ENCODE results near the gene RPS27.
"Not testable (repeated sequence)": the region's sequence is repeated elsewhere in the genome, so short reads cannot be mapped to it uniquely, and the experiment has no call there.

RPS27 gene

GRCh38 chr1:153985941-153986761 lies 4.4 kb upstream of the RPS27 start, which contains the start of gene RAB13:
TSS of gene RAB13 (minus strand) at chr1:153986339. CDS start at chr1:153986236, 103 bp downstream.
- no peaks in the 10 kb centered on the region for H3K27me3 ChIP-seq (ENCODE audit: control insufficient read depth, insufficient read depth, low read length)
- peak within 1 kb of the TSS; percentile 49 for H3K4me3 ChIP-seq (ENCODE audit: low read length)
- peaks cover 1% of the 10 kb centered on the region; the same call in 1 of the 2 replicates for H3K4me1 ChIP-seq (ENCODE audit: control insufficient read depth, insufficient read depth, low read length)
- no peak within 1 kb of the TSS for H3K27ac ChIP-seq (ENCODE audit: low read length)
- no CpG with 5 or more reads among the region's 32 CpGs for WGBS (ENCODE audit: insufficient coverage, insufficient read length)
- H3K36me3 ChIP-seq (ENCODE audit: control insufficient read depth, insufficient read depth, low read length), result peaks cover 14% of the 10 kb centered on the region; the same call in 1 of the 2 replicates
- no peaks in the 10 kb centered on the region for H3K9me3 ChIP-seq (ENCODE audit: control insufficient read depth, insufficient read depth, low read length)
- peak; percentile 35 for DNase-seq (ENCODE audit: low read depth, low spot score)

- Histone ChIP-seq H3K4me1 (ENCODE audit: control insufficient read depth, insufficient read depth, low read length) (peaks cover 1% of the 10 kb centered on the region; the same call in 1 of the 2 replicates), H3K4me3 (ENCODE audit: low read length) (no peak overlapping the region), H3K36me3 (ENCODE audit: control insufficient read depth, insufficient read depth, low read length) (peaks cover 9% of the 10 kb centered on the region; the same call in 1 of the 2 replicates), H3K9me3 (ENCODE audit: control insufficient read depth, insufficient read depth, low read length) (no peaks in the 10 kb centered on the region), H3K27me3 (ENCODE audit: control insufficient read depth, insufficient read depth, low read length) (no peaks in the 10 kb centered on the region), H3K27ac (ENCODE audit: low read length) (no peak overlapping the region)
- WGBS (ENCODE audit: insufficient coverage, insufficient read length), result no CpG with 5 or more reads among the region's 8 CpGs
- no peak for DNase-seq (ENCODE audit: low read depth, low spot score)
Measured at GRCh38 chr1:153987621-153988020, 2.9 kb upstream of the RPS27 start.

DNA sequence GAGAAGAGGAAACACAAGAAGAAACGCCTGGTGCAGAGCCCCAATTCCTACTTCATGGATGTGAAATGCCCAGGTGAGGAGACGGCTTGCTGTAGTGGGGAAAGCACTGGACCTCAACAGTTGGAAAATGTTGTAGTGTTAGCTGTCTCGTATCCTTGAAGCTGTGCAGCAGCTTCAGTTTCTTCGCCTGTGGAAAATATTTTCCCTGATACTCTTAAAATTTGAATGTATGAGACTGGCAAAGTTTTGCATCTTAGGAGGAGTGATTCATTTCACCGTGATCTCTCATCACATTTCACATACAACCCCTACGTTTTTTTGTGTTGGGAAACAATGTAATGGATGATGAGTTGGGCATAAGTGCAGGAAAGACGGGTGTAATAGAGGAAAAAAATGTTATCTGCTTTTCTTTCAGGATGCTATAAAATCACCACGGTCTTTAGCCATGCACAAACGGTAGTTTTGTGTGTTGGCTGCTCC lies 629 bp downstream of the RPS27 start:
- Histone ChIP-seq H3K9me3 (ENCODE audit: control insufficient read depth, insufficient read depth, low read length) (no peaks in the 10 kb centered on the region), H3K27ac (ENCODE audit: low read length) (no peak overlapping the region), H3K4me1 (ENCODE audit: control insufficient read depth, insufficient read depth, low read length) (no peaks in the 10 kb centered on the region), H3K27me3 (ENCODE audit: control insufficient read depth, insufficient read depth, low read length) (no peaks in the 10 kb centered on the region), H3K4me3 (ENCODE audit: low read length) (peak overlapping the region; percentile 84), H3K36me3 (ENCODE audit: control insufficient read depth, insufficient read depth, low read length) (peaks cover 17% of the 10 kb centered on the region; the same call in 1 of the 2 replicates)
- no peak for DNase-seq (ENCODE audit: low read depth, low spot score)
- WGBS (ENCODE audit: insufficient coverage, insufficient read length), result no CpG with 5 or more reads among the region's 9 CpGs

DNA sequence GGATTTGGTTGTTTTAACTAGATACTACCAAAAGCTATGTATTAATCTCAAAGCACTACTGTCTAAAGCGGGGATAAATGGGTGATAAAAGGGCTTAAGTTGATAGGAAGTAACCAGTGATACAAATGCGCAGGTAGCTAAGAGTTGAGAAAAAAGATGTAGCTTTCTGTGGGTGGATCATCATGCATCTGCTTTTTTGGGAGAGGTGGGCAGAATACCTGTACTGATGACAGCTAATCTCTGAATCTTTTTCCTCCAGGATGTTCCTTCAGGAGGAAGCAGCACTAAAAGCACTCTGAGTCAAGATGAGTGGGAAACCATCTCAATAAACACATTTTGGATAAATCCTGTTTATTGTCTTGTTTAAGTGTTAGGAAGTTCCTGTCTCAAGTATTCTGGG lies 1.2 kb downstream of the RPS27 start:
- Histone ChIP-seq H3K27ac (ENCODE audit: low read length) (no peak overlapping the region), H3K4me3 (ENCODE audit: low read length) (no peak overlapping the region), H3K27me3 (ENCODE audit: control insufficient read depth, insufficient read depth, low read length) (no peaks in the 10 kb centered on the region), H3K9me3 (ENCODE audit: control insufficient read depth, insufficient read depth, low read length) (no peaks in the 10 kb centered on the region), H3K36me3 (ENCODE audit: control insufficient read depth, insufficient read depth, low read length) (peaks cover 17% of the 10 kb centered on the region; the same call in 1 of the 2 replicates), H3K4me1 (ENCODE audit: control insufficient read depth, insufficient read depth, low read length) (no peaks in the 10 kb centered on the region)
- no CpG with 5 or more reads among the region's 2 CpGs for WGBS (ENCODE audit: insufficient coverage, insufficient read length)
- no peak for DNase-seq (ENCODE audit: low read depth, low spot score)

GRCh38 chr1:153995202-153995601 lies 4.6 kb downstream of the RPS27 start:
- no peak overlapping the region for H3K27ac ChIP-seq (ENCODE audit: low read length)
- no peaks in the 10 kb centered on the region for H3K4me1 ChIP-seq (ENCODE audit: control insufficient read depth, insufficient read depth, low read length)
- no CpG with 5 or more reads among the region's 3 CpGs for WGBS (ENCODE audit: insufficient coverage, insufficient read length)
- H3K27me3 ChIP-seq (ENCODE audit: control insufficient read depth, insufficient read depth, low read length), result no peaks in the 10 kb centered on the region
- H3K36me3 ChIP-seq (ENCODE audit: control insufficient read depth, insufficient read depth, low read length), result peaks cover 17% of the 10 kb centered on the region; the same call in 1 of the 2 replicates
- no peaks in the 10 kb centered on the region for H3K9me3 ChIP-seq (ENCODE audit: control insufficient read depth, insufficient read depth, low read length)
- no peak overlapping the region for H3K4me3 ChIP-seq (ENCODE audit: low read length)
- no peak for DNase-seq (ENCODE audit: low read depth, low spot score)

- no peak for DNase-seq (ENCODE audit: low read depth, low spot score)
- Histone ChIP-seq H3K36me3 (ENCODE audit: control insufficient read depth, insufficient read depth, low read length) (peaks cover 17% of the 10 kb centered on the region; the same call in 1 of the 2 replicates), H3K9me3 (ENCODE audit: control insufficient read depth, insufficient read depth, low read length) (no peaks in the 10 kb centered on the region), H3K27me3 (ENCODE audit: control insufficient read depth, insufficient read depth, low read length) (no peaks in the 10 kb centered on the region), H3K27ac (ENCODE audit: low read length) (no peak overlapping the region), H3K4me1 (ENCODE audit: control insufficient read depth, insufficient read depth, low read length) (no peaks in the 10 kb centered on the region), H3K4me3 (ENCODE audit: low read length) (no peak overlapping the region)
- no CpG with 5 or more reads among the region's 11 CpGs for WGBS (ENCODE audit: insufficient coverage, insufficient read length)
Measured at GRCh38 chr1:153995640-153996039, 5.1 kb downstream of the RPS27 start.

DNA sequence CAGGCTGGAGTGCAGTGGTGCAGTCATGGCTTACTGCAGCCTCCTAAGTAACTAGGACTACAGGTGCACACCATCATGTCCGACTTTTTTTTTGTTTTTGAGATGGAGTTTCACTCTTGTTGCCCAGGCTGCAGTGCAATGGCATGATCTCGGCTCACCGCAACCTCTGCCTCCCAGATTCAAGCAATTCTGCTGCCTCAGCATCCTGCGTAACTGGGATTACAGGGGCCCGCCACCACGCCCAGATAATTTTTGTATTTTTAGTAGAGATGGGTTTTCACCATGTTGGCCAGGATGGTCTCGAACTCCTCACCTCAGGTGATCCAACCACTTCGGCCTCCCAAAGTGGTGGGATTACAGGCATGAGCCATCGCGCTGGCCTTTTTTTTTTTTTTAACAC lies 6.3 kb downstream of the RPS27 start:
- H3K4me1 ChIP-seq (ENCODE audit: control insufficient read depth, insufficient read depth, low read length); H3K4me3 ChIP-seq (ENCODE audit: low read length); H3K9me3 ChIP-seq (ENCODE audit: control insufficient read depth, insufficient read depth, low read length); DNase-seq (ENCODE audit: low read depth, low spot score); H3K27ac ChIP-seq (ENCODE audit: low read length); H3K27me3 ChIP-seq (ENCODE audit: control insufficient read depth, insufficient read depth, low read length): not testable (repeated sequence)
- WGBS (ENCODE audit: insufficient coverage, insufficient read length), result no CpG with 5 or more reads among the region's 10 CpGs
- H3K36me3 ChIP-seq (ENCODE audit: control insufficient read depth, insufficient read depth, low read length), result peaks cover 17% of the 10 kb centered on the region; the same call in 1 of the 2 replicates

- no peak overlapping the region for H3K4me3 ChIP-seq (ENCODE audit: low read length)
- H3K4me1 ChIP-seq (ENCODE audit: control insufficient read depth, insufficient read depth, low read length), result no peaks in the 10 kb centered on the region
- no peak for DNase-seq (ENCODE audit: low read depth, low spot score)
- no peaks in the 10 kb centered on the region for H3K9me3 ChIP-seq (ENCODE audit: control insufficient read depth, insufficient read depth, low read length)
- no peak overlapping the region for H3K27ac ChIP-seq (ENCODE audit: low read length)
- no CpG with 5 or more reads among the region's 4 CpGs for WGBS (ENCODE audit: insufficient coverage, insufficient read length)
- no peaks in the 10 kb centered on the region; the same call in 1 of the 2 replicates for H3K36me3 ChIP-seq (ENCODE audit: control insufficient read depth, insufficient read depth, low read length)
- no peaks in the 10 kb centered on the region for H3K27me3 ChIP-seq (ENCODE audit: control insufficient read depth, insufficient read depth, low read length)
Measured at GRCh38 chr1:154000420-154000819, 9.9 kb downstream of the RPS27 start.

DNA sequence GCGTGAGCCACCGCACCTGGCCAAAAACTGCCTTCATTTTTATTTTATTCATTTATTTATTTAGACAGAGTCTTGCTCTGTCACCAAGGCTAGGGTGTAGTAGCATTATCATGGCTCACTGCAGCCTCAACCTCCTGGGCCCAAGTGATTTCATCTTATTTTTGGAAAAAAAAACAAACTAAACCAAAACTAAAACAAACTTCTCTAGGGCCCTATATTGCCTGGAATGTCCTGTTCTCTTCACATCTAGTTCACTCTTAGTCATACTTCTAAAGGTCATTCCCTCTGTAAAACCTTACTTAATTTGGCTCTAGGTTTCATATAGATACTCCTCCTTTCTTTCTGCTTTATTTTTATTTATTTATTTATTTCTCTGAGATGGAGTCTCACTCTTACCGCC lies 15.6 kb downstream of the RPS27 start:
- no peaks in the 10 kb centered on the region for H3K27me3 ChIP-seq (ENCODE audit: control insufficient read depth, insufficient read depth, low read length)
- no CpG with 5 or more reads among the region's 3 CpGs for WGBS (ENCODE audit: insufficient coverage, insufficient read length)
- H3K4me3 ChIP-seq (ENCODE audit: low read length), result no peak overlapping the region
- H3K27ac ChIP-seq (ENCODE audit: low read length), result no peak overlapping the region
- H3K36me3 ChIP-seq (ENCODE audit: control insufficient read depth, insufficient read depth, low read length), result no peaks in the 10 kb centered on the region
- DNase-seq (ENCODE audit: low read depth, low spot score), result no peak
- H3K9me3 ChIP-seq (ENCODE audit: control insufficient read depth, insufficient read depth, low read length), result no peaks in the 10 kb centered on the region
- H3K4me1 ChIP-seq (ENCODE audit: control insufficient read depth, insufficient read depth, low read length), result no peaks in the 10 kb centered on the region

GRCh38 chr1:154012129-154012528 lies 21.6 kb downstream of the RPS27 start:
- H3K4me3 ChIP-seq (ENCODE audit: low read length), result no peak overlapping the region
- H3K4me1 ChIP-seq (ENCODE audit: control insufficient read depth, insufficient read depth, low read length), result no peaks in the 10 kb centered on the region
- H3K9me3 ChIP-seq (ENCODE audit: control insufficient read depth, insufficient read depth, low read length), result no peaks in the 10 kb centered on the region
- no peaks in the 10 kb centered on the region for H3K36me3 ChIP-seq (ENCODE audit: control insufficient read depth, insufficient read depth, low read length)
- no CpG with 5 or more reads among the region's 1 CpG for WGBS (ENCODE audit: insufficient coverage, insufficient read length)
- H3K27ac ChIP-seq (ENCODE audit: low read length), result no peak overlapping the region
- DNase-seq (ENCODE audit: low read depth, low spot score), result no peak
- no peaks in the 10 kb centered on the region for H3K27me3 ChIP-seq (ENCODE audit: control insufficient read depth, insufficient read depth, low read length)
